ENCODE results near the gene TANGO2. TPM values are rescaled to one million over a fixed set of nuclear protein-coding genes. Genes with fewer than 3 reads are reported as not detected.

TANGO2 gene
- polyA plus RNA-seq, 2 donors = 9.5 to 9.8 TPM

DNA sequence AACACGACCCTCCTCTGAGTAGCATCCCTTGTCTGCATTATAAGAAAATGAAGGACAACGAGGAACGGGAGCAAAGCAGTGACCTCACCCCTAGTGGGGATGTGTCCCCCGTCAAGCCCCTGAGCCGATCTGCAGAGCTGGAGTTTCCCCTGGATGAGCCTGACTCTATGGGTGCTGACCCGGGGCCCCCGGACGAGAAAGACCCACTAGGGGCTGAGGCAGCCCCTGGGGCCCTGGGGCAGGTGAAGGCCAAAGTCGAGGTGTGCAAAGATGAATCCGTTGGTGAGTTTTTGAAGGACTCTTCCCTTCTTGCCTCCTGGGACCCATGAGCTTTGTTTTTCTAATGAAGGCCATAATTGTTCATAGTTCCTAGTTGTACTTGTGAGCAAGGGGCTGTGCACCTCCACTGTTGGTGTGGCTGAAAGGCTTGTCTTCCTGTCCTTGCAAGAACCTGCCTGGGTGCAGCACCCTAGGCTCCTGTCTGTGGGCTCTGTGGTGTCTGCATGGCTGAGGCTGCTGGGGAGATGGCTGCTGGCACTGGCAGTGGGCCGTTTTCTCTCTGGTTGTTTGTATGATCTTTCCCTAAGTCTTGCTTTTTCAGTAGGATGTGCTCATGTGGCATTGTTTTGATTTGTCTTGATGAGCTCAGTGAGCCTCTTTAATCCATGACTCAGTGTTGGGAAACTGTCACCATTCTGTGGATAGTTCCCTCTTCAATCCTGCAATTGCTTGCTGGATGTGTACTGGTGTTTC lies 69.2 kb downstream of the TANGO2 start:
- 92 to 94% methylated on average over 11 of the region's 11 CpGs for WGBS, 2 donors
- Histone ChIP-seq H3K27me3 (ENCODE audit: control insufficient read depth in 1 of 2, insufficient read depth in 2 of 2, low read length in 2 of 2) (no peaks in the 10 kb centered on the region), H3K36me3 (ENCODE audit: control insufficient read depth in 2 of 2, insufficient read depth in 2 of 2, low read length in 1 of 2) (peaks cover 32 to 80% of the 10 kb centered on the region in 2 donors), H3K4me1 (ENCODE audit: control insufficient read depth in 2 of 2, insufficient read depth in 2 of 2, low read length in 1 of 2) (peaks cover 0 to 4% of the 10 kb centered on the region in 2 donors), H3K27ac (ENCODE audit: low read depth in 2 of 2, low read length in 1 of 2) (no peak overlapping the region), H3K4me3 (ENCODE audit: low read depth in 1 of 2, low read length in 2 of 2) (no peak overlapping the region), H3K9me3 (ENCODE audit: control insufficient read depth in 2 of 2, insufficient read depth in 1 of 2, low read depth in 1 of 2, low read length in 1 of 2) (peaks cover 0 to 2% of the 10 kb centered on the region in 2 donors)

- H3K4me1 ChIP-seq (ENCODE audit: control insufficient read depth in 2 of 2, insufficient read depth in 2 of 2, low read length in 1 of 2) = peaks cover 0 to 2% of the 10 kb centered on the region in 2 donors
- H3K36me3 ChIP-seq (ENCODE audit: control insufficient read depth in 2 of 2, insufficient read depth in 2 of 2, low read length in 1 of 2) = peaks cover 32 to 83% of the 10 kb centered on the region in 2 donors
- no peak overlapping the region for H3K27ac ChIP-seq (ENCODE audit: low read depth in 2 of 2, low read length in 1 of 2)
- peaks cover 0 to 2% of the 10 kb centered on the region in 2 donors for H3K9me3 ChIP-seq (ENCODE audit: control insufficient read depth in 2 of 2, insufficient read depth in 1 of 2, low read depth in 1 of 2, low read length in 1 of 2)
- no peak overlapping the region for H3K4me3 ChIP-seq (ENCODE audit: low read depth in 1 of 2, low read length in 2 of 2)
- no peaks in the 10 kb centered on the region for H3K27me3 ChIP-seq (ENCODE audit: control insufficient read depth in 1 of 2, insufficient read depth in 2 of 2, low read length in 2 of 2)
- 92% methylated on average over 9 of the region's 9 CpGs for WGBS, 2 donors
Measured at GRCh38 chr22:20090730-20091240, 69.9 kb downstream of the TANGO2 start.

- 88 to 91% methylated on average over 16 of the region's 16 CpGs for WGBS, 2 donors
- Histone ChIP-seq H3K9me3 (ENCODE audit: control insufficient read depth in 2 of 2, insufficient read depth in 1 of 2, low read depth in 1 of 2, low read length in 1 of 2) (peaks cover 0 to 2% of the 10 kb centered on the region in 2 donors), H3K27ac (ENCODE audit: low read depth in 2 of 2, low read length in 1 of 2) (no peak overlapping the region), H3K27me3 (ENCODE audit: control insufficient read depth in 1 of 2, insufficient read depth in 2 of 2, low read length in 2 of 2) (no peaks in the 10 kb centered on the region), H3K4me3 (ENCODE audit: low read depth in 1 of 2, low read length in 2 of 2) (no peak overlapping the region), H3K36me3 (ENCODE audit: control insufficient read depth in 2 of 2, insufficient read depth in 2 of 2, low read length in 1 of 2) (peaks cover 30 to 79% of the 10 kb centered on the region in 2 donors), H3K4me1 (ENCODE audit: control insufficient read depth in 2 of 2, insufficient read depth in 2 of 2, low read length in 1 of 2) (no peaks in the 10 kb centered on the region)
Measured at GRCh38 chr22:20091690-20092476, 71.0 kb downstream of the TANGO2 start.

DNA sequence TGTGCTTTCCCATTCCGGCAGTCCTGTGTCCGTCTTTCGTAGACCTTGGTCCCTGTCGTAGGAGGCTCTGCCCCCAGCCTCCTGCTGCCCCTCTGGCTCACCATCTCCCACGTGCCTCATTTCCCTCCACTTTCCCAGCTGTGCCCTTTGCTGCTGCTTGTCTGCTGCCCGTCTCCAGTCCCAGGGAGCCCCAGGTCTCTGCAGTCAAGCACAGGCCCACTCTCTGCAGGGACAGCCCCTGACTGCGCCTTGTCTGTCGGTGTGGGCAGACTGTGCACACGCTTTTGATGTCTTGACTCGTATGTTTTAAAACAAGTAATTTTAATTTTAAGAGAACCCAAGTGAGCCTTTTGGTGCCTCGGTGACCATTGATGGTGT lies 71.6 kb downstream of the TANGO2 start:
- H3K4me1 ChIP-seq (ENCODE audit: control insufficient read depth in 2 of 2, insufficient read depth in 2 of 2, low read length in 1 of 2) = no peaks in the 10 kb centered on the region
- H3K27me3 ChIP-seq (ENCODE audit: control insufficient read depth in 1 of 2, insufficient read depth in 2 of 2, low read length in 2 of 2) = no peaks in the 10 kb centered on the region
- WGBS, 2 donors = 89 to 91% methylated on average over 11 of the region's 11 CpGs
- H3K36me3 ChIP-seq (ENCODE audit: control insufficient read depth in 2 of 2, insufficient read depth in 2 of 2, low read length in 1 of 2) = peaks cover 29 to 73% of the 10 kb centered on the region in 2 donors
- peaks cover 0 to 2% of the 10 kb centered on the region in 2 donors for H3K9me3 ChIP-seq (ENCODE audit: control insufficient read depth in 2 of 2, insufficient read depth in 1 of 2, low read depth in 1 of 2, low read length in 1 of 2)
- H3K27ac ChIP-seq (ENCODE audit: low read depth in 2 of 2, low read length in 1 of 2) = no peak overlapping the region
- H3K4me3 ChIP-seq (ENCODE audit: low read depth in 1 of 2, low read length in 2 of 2) = no peak overlapping the region

DNA sequence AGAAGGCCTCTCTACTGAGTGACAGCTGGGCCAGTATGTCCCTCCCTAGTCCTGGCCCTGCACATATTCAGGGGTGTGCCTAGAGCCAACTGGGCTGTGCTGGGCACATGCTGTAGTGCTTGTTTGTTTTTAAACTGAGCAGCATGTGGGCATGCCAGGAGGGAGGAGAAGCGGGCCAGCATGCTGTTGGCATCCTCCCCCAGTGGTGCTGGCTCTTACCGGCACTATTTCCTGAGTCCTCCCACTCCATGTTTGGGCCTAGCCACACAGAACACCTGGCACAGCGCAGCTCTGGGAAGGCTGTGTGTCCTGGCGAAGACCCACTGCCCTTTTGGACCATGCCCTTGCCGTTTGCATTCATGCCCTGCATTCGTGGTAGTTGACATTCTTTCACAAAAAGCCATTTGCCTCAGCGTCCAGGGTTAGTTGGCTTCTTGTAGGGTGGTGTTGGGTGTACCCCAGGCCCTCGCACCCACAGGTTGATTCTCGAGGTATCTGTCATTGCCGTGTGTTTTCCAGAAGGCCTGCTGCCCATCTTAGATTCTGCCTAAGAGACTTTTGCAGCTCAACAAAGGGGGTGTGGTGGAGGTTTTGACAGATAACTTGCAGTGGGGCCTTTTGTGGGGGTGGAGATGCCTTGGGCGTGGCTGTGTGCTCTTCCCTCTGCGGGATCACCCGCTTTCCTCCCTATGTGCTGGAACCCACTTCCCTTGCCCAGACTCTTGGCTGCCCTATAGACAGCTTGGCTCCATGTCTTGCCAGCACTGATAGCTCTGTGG lies 72.7 kb downstream of the TANGO2 start:
- peaks cover 21 to 64% of the 10 kb centered on the region in 2 donors for H3K36me3 ChIP-seq (ENCODE audit: control insufficient read depth in 2 of 2, insufficient read depth in 2 of 2, low read length in 1 of 2)
- no peak overlapping the region for H3K27ac ChIP-seq (ENCODE audit: low read depth in 2 of 2, low read length in 1 of 2)
- WGBS, 2 donors = 90 to 91% methylated on average over 13 of the region's 13 CpGs
- no peak overlapping the region for H3K4me3 ChIP-seq (ENCODE audit: low read depth in 1 of 2, low read length in 2 of 2)
- H3K27me3 ChIP-seq (ENCODE audit: control insufficient read depth in 1 of 2, insufficient read depth in 2 of 2, low read length in 2 of 2) = no peaks in the 10 kb centered on the region
- H3K9me3 ChIP-seq (ENCODE audit: control insufficient read depth in 2 of 2, insufficient read depth in 1 of 2, low read depth in 1 of 2, low read length in 1 of 2) = peaks cover 0 to 2% of the 10 kb centered on the region in 2 donors
- no peaks in the 10 kb centered on the region for H3K4me1 ChIP-seq (ENCODE audit: control insufficient read depth in 2 of 2, insufficient read depth in 2 of 2, low read length in 1 of 2)

- Histone ChIP-seq H3K27me3 (ENCODE audit: control insufficient read depth in 1 of 2, insufficient read depth in 2 of 2, low read length in 2 of 2) (no peaks in the 10 kb centered on the region), H3K27ac (ENCODE audit: low read depth in 2 of 2, low read length in 1 of 2) (no peak overlapping the region), H3K36me3 (ENCODE audit: control insufficient read depth in 2 of 2, insufficient read depth in 2 of 2, low read length in 1 of 2) (peaks cover 16 to 64% of the 10 kb centered on the region in 2 donors), H3K4me3 (ENCODE audit: low read depth in 1 of 2, low read length in 2 of 2) (no peak overlapping the region), H3K4me1 (ENCODE audit: control insufficient read depth in 2 of 2, insufficient read depth in 2 of 2, low read length in 1 of 2) (no peaks in the 10 kb centered on the region), H3K9me3 (ENCODE audit: control insufficient read depth in 2 of 2, insufficient read depth in 1 of 2, low read depth in 1 of 2, low read length in 1 of 2) (no peaks in the 10 kb centered on the region)
- 94 to 95% methylated on average over 15 of the region's 15 CpGs for WGBS, 2 donors
Measured at GRCh38 chr22:20094197-20094807, 73.4 kb downstream of the TANGO2 start.

- Histone ChIP-seq H3K4me1 (ENCODE audit: control insufficient read depth in 2 of 2, insufficient read depth in 2 of 2, low read length in 1 of 2) (no peaks in the 10 kb centered on the region), H3K36me3 (ENCODE audit: control insufficient read depth in 2 of 2, insufficient read depth in 2 of 2, low read length in 1 of 2) (peaks cover 8 to 55% of the 10 kb centered on the region in 2 donors), H3K9me3 (ENCODE audit: control insufficient read depth in 2 of 2, insufficient read depth in 1 of 2, low read depth in 1 of 2, low read length in 1 of 2) (no peaks in the 10 kb centered on the region), H3K27me3 (ENCODE audit: control insufficient read depth in 1 of 2, insufficient read depth in 2 of 2, low read length in 2 of 2) (no peaks in the 10 kb centered on the region), H3K27ac (ENCODE audit: low read depth in 2 of 2, low read length in 1 of 2) (no peak overlapping the region), H3K4me3 (ENCODE audit: low read depth in 1 of 2, low read length in 2 of 2) (no peak overlapping the region)
- 89 to 91% methylated on average over 4 of the region's 4 CpGs for WGBS, 2 donors
Measured at GRCh38 chr22:20095521-20095920, 74.6 kb downstream of the TANGO2 start.

- Histone ChIP-seq H3K36me3 (ENCODE audit: control insufficient read depth in 2 of 2, insufficient read depth in 2 of 2, low read length in 1 of 2) (peaks cover 8 to 43% of the 10 kb centered on the region in 2 donors), H3K4me3 (ENCODE audit: low read depth in 1 of 2, low read length in 2 of 2) (no peak overlapping the region), H3K27ac (ENCODE audit: low read depth in 2 of 2, low read length in 1 of 2) (no peak overlapping the region), H3K4me1 (ENCODE audit: control insufficient read depth in 2 of 2, insufficient read depth in 2 of 2, low read length in 1 of 2) (no peaks in the 10 kb centered on the region), H3K27me3 (ENCODE audit: control insufficient read depth in 1 of 2, insufficient read depth in 2 of 2, low read length in 2 of 2) (no peaks in the 10 kb centered on the region), H3K9me3 (ENCODE audit: control insufficient read depth in 2 of 2, insufficient read depth in 1 of 2, low read depth in 1 of 2, low read length in 1 of 2) (no peaks in the 10 kb centered on the region)
- 94 to 100% methylated on average over 2 of the region's 2 CpGs for WGBS, 2 donors
Measured at GRCh38 chr22:20096574-20097420, 75.9 kb downstream of the TANGO2 start.

Measured in esophagus (tissue), 2 donors.